Measurements from ENCODE around the gene ARMC6.

GRCh38 chr19:19021115-19021514 is 12.3 kb upstream of the ARMC6 start:
- no peak for TF ChIP-seq CTCF (IDR thresholded peaks at IDR 0.05)
- no peak for TF ChIP-seq POLR2A (IDR thresholded peaks at IDR 0.05)
